SJCRH30 (cell line): Measurements from ENCODE around the gene GIGYF1. TPM values are rescaled to one million over a fixed set of nuclear protein-coding genes. Genes with fewer than 3 reads are reported as not detected.
"Not testable (repeated sequence)": the region's sequence is repeated elsewhere in the genome, so short reads cannot be mapped to it uniquely, and the experiment has no call there.

Experiments
- DNase-seq, 2 experiments: peaks; one replicate each; pipeline ENCODE4 v3.0.0-alpha.2; 2015 to 2020
- H3K27ac ChIP-seq: fragments of 250-450 bp; sonication (Bioruptor Pico); 2 replicates; pipeline ENCODE4 v1.5.1; 2020; ENCODE audit warnings: mild to moderate bottlenecking, moderate library complexity
- H3K27me3 ChIP-seq: fragments of 250-450 bp; sonication (Bioruptor Pico); 2 replicates; pipeline ENCODE4 v1.5.1; 2020; ENCODE audit warnings: mild to moderate bottlenecking, moderate library complexity
- H3K36me3 ChIP-seq: fragments of 250-450 bp; sonication (Bioruptor Pico); 2 replicates; pipeline ENCODE4 v1.5.1; 2020; ENCODE audit warnings: mild to moderate bottlenecking, moderate library complexity
- H3K4me1 ChIP-seq: fragments of 250-450 bp; sonication (Bioruptor Pico); 2 replicates; pipeline ENCODE4 v1.5.1; 2020; ENCODE audit warnings: mild to moderate bottlenecking, moderate library complexity
- H3K4me3 ChIP-seq: fragments of 250-450 bp; sonication (Bioruptor Pico); 2 replicates; pipeline ENCODE4 v1.5.1; 2020; ENCODE audit warnings: mild to moderate bottlenecking, moderate library complexity
- H3K9me3 ChIP-seq: fragments of 250-450 bp; sonication (Bioruptor Pico); replicated peaks from 2 replicates; pipeline ENCODE4 v1.5.1; 2020; ENCODE audit warnings: mild to moderate bottlenecking, moderate library complexity
- total RNA-seq: library from RNA; depleted of rRNA; stranded (reverse); fragments of >200 nt; shearing (Covaris generic); gene quantifications from 2 replicates; pipeline ENCODE4 v1.2.3, GENCODE V29; 2014

Gene GIGYF1
- total RNA-seq, 1 experiment from 2014 or later: 22.6 TPM

- no peak for DNase-seq
- Histone ChIP-seq H3K27me3 (peaks cover 21% of the 10 kb centered on the region), H3K4me3 (no peak within 1 kb of the TSS), H3K4me1 (peaks cover 3% of the 10 kb centered on the region; the same call in 1 of the 2 replicates), H3K27ac (no peak within 1 kb of the TSS), H3K9me3 (no peaks in the 10 kb centered on the region), H3K36me3 (no peaks in the 10 kb centered on the region)
These were observed 26.2 kb upstream of the GIGYF1 start, which contains the start of gene EPO for GRCh38 chr7:100720279-100720670. TSS of gene EPO (plus strand) at chr7:100720468. CDS start at chr7:100720981, 513 bp downstream.

GRCh38 chr7:100719523-100720278 lies 25.7 kb upstream of the GIGYF1 start:
- no peak for DNase-seq
- Histone ChIP-seq H3K27ac (no peak overlapping the region), H3K27me3 (peaks cover 21% of the 10 kb centered on the region), H3K36me3 (no peaks in the 10 kb centered on the region), H3K4me3 (no peak overlapping the region), H3K4me1 (0 out of 2 replicates have a peak, but pooled peaks cover 3% of the 10 kb centered on the region), H3K9me3 (no peaks in the 10 kb centered on the region)

GRCh38 chr7:100717073-100717472 lies 23.0 kb upstream of the GIGYF1 start:
- not testable (repeated sequence) for DNase-seq

GRCh38 chr7:100714725-100715124 lies 20.7 kb upstream of the GIGYF1 start:
- H3K27ac ChIP-seq: no peak overlapping the region
- H3K4me3 ChIP-seq: no peak overlapping the region
- H3K9me3 ChIP-seq: no peaks in the 10 kb centered on the region
- no peak for DNase-seq
- H3K36me3 ChIP-seq: no peaks in the 10 kb centered on the region
- H3K27me3 ChIP-seq: peaks cover 3% of the 10 kb centered on the region; the same call in 1 of the 2 replicates
- H3K4me1 ChIP-seq: no peaks in the 10 kb centered on the region

More at GRCh38 chr7:100717073-100717472, 23.0 kb upstream of the GIGYF1 start:
- H3K36me3 ChIP-seq, H3K9me3 ChIP-seq, H3K4me1 ChIP-seq, H3K4me3 ChIP-seq, H3K27ac ChIP-seq: not testable (repeated sequence)
- peaks cover 11% of the 10 kb centered on the region for H3K27me3 ChIP-seq

- DNase-seq: no peak
- peaks cover 9% of the 10 kb centered on the region; the same call in 1 of the 2 replicates for H3K4me1 ChIP-seq
- H3K27ac ChIP-seq: no peak overlapping the region
- peaks cover 15% of the 10 kb centered on the region for H3K36me3 ChIP-seq
- H3K27me3 ChIP-seq: no peaks in the 10 kb centered on the region
- no peak overlapping the region for H3K4me3 ChIP-seq
- H3K9me3 ChIP-seq: no peaks in the 10 kb centered on the region
These were observed 17.3 kb upstream of the GIGYF1 start for GRCh38 chr7:100711369-100711768.

GRCh38 chr7:100710452-100710851 lies 16.4 kb upstream of the GIGYF1 start:
- Histone ChIP-seq H3K27ac (no peak overlapping the region), H3K9me3 (no peaks in the 10 kb centered on the region), H3K4me3 (no peak overlapping the region), H3K36me3 (peaks cover 15% of the 10 kb centered on the region), H3K27me3 (no peaks in the 10 kb centered on the region), H3K4me1 (peaks cover 9% of the 10 kb centered on the region; the same call in 1 of the 2 replicates)
- DNase-seq: no peak

GRCh38 chr7:100708395-100708794 lies 14.3 kb upstream of the GIGYF1 start:
- Histone ChIP-seq H3K27ac (no peak overlapping the region), H3K27me3 (no peaks in the 10 kb centered on the region), H3K36me3 (peaks cover 15% of the 10 kb centered on the region), H3K4me1 (peaks cover 9% of the 10 kb centered on the region; the same call in 1 of the 2 replicates), H3K4me3 (no peak overlapping the region), H3K9me3 (no peaks in the 10 kb centered on the region)
- DNase-seq: no peak

GRCh38 chr7:100706672-100707311 lies 12.7 kb upstream of the GIGYF1 start:
- no peaks in the 10 kb centered on the region for H3K27me3 ChIP-seq
- H3K9me3 ChIP-seq: no peaks in the 10 kb centered on the region
- H3K4me1 ChIP-seq: peaks cover 9% of the 10 kb centered on the region; the same call in 1 of the 2 replicates
- peaks cover 15% of the 10 kb centered on the region for H3K36me3 ChIP-seq
- no peak for DNase-seq
- H3K4me3 ChIP-seq: peak overlapping the region; percentile 79
- peak overlapping the region; percentile 69; the same call in 1 of the 2 replicates for H3K27ac ChIP-seq

- Histone ChIP-seq H3K4me1 (peaks cover 9% of the 10 kb centered on the region; the same call in 1 of the 2 replicates), H3K36me3 (peaks cover 15% of the 10 kb centered on the region), H3K27ac (peak within 1 kb of the TSS; percentile 69), H3K27me3 (no peaks in the 10 kb centered on the region), H3K9me3 (no peaks in the 10 kb centered on the region), H3K4me3 (peak within 1 kb of the TSS; percentile 79)
- DNase-seq: peak; percentile 99
These were observed 12.0 kb upstream of the GIGYF1 start, which contains the start of gene POP7 for GRCh38 chr7:100705753-100706671. TSS of gene POP7 (plus strand) at chr7:100706121. CDS start at chr7:100706831, 710 bp downstream.

- peaks cover 9% of the 10 kb centered on the region; the same call in 1 of the 2 replicates for H3K4me1 ChIP-seq
- DNase-seq: peak; percentile 85 to 88
- H3K36me3 ChIP-seq: peaks cover 15% of the 10 kb centered on the region
- no peaks in the 10 kb centered on the region for H3K27me3 ChIP-seq
- no peaks in the 10 kb centered on the region for H3K9me3 ChIP-seq
- H3K27ac ChIP-seq: peak overlapping the region; percentile 69
- H3K4me3 ChIP-seq: peak overlapping the region; percentile 79
These were observed 11.3 kb upstream of the GIGYF1 start for GRCh38 chr7:100705320-100705752.

GRCh38 chr7:100701089-100701488 lies 7.0 kb upstream of the GIGYF1 start:
- not testable (repeated sequence) for H3K4me3 ChIP-seq, H3K4me1 ChIP-seq, H3K9me3 ChIP-seq, H3K27ac ChIP-seq, DNase-seq, H3K27me3 ChIP-seq, H3K36me3 ChIP-seq

GRCh38 chr7:100699018-100699417 lies 5.0 kb upstream of the GIGYF1 start:
- Histone ChIP-seq H3K36me3 (no peaks in the 10 kb centered on the region), H3K9me3 (no peaks in the 10 kb centered on the region), H3K4me3 (no peak overlapping the region), H3K4me1 (no peaks in the 10 kb centered on the region), H3K27me3 (peaks cover 8% of the 10 kb centered on the region; the same call in 1 of the 2 replicates), H3K27ac (no peak overlapping the region)
- DNase-seq: no peak

GRCh38 chr7:100696123-100696521 lies 2.1 kb upstream of the GIGYF1 start:
- no peak for DNase-seq
- no peak overlapping the region for H3K4me3 ChIP-seq
- no peaks in the 10 kb centered on the region; the same call in 1 of the 2 replicates for H3K36me3 ChIP-seq
- peaks cover 5% of the 10 kb centered on the region; the same call in 1 of the 2 replicates for H3K4me1 ChIP-seq
- H3K9me3 ChIP-seq: no peaks in the 10 kb centered on the region
- peaks cover 8% of the 10 kb centered on the region; the same call in 1 of the 2 replicates for H3K27me3 ChIP-seq
- H3K27ac ChIP-seq: no peak overlapping the region
